ENCODE data around the gene OARD1. TPM values are rescaled to one million over a fixed set of nuclear protein-coding genes. Genes with fewer than 3 reads are reported as not detected.

OARD1 gene
- total RNA-seq, 2 donors from 2014 or later: 31.8 to 41.2 TPM

DNA sequence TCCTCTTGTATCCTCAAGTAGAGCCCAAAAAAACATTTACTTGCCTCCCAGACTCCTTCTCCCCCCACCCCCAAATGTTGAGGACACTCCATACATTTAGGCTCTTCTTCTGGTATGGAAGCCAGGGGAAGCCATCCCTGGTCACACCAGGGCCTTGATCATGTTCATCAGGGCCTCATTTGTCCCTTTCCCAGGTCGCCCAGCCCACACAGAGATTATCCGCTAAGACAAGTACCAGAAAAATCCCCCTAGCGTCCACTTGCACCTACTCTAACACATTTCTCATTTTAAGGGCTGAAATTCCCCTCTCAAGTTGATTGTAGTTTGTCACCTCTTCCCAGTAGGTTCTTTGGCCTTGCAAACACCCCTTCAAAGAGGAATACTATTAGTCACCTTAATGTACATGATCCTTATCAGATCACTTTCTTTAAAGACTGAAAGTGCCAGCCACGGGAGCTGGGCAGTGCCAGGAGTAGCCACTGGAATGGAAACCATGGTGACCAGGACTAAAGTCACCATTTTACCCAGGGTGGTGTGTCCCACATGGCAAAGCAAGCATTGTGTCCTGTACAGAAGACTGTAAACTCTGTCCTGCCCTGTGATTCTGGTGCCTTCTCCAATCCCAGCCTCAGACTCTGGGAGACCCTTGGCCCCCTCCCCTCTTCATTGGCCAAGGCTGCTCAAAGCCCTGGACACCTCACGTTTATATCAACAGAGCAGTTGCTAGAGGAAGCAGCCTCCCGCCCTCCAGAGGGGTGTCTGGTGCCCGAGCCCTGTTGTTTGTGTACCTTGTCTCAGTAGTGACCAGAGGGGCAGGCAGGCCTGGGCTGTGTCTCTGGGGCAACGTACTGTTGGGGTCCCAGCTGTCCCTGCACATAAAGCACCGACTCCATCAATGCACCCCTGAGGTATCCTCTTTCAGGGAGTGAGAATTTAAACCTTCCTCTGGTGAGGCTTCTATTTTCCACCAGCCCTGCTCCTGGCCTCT is 24.1 kb downstream of the OARD1 start:
- Mint-ChIP-seq H3K9me3 (no peaks in the 10 kb centered on the region), H3K27me3 (no peaks in the 10 kb centered on the region), H3K27ac (no peak overlapping the region), H3K36me3 (ENCODE audit: low read depth) (peaks cover 10% of the 10 kb centered on the region), H3K4me3 (no peak overlapping the region), H3K4me1 (peaks cover 13% of the 10 kb centered on the region)
- ATAC-seq (replicated peaks): no peak

DNA sequence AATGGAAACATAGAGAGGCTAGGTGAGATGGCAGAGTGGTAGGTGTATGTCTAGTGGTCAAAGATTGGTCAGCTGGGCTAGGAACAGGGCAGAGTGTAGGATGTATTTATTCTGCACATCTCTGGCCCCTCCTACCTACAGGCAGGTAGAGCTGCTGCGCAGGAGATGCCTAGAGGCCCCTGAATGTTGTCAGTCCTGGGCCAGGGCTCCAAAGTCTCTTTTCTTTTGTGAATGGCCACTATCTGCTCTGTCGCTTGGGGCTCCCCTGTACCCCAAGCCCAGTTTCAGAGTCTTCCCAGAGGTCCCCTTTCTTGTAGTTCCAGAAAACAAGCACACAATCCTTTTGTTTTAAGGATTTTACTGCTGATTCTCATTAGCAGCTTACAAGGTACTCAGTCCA is 24.9 kb downstream of the OARD1 start:
- Mint-ChIP-seq H3K36me3 (ENCODE audit: low read depth) (peaks cover 10% of the 10 kb centered on the region), H3K4me1 (peaks cover 7% of the 10 kb centered on the region), H3K9me3 (no peaks in the 10 kb centered on the region), H3K27ac (no peak overlapping the region), H3K4me3 (no peak overlapping the region), H3K27me3 (no peaks in the 10 kb centered on the region)
- no peak for ATAC-seq (replicated peaks)

- Mint-ChIP-seq H3K27ac (no peak overlapping the region), H3K36me3 (ENCODE audit: low read depth) (no peaks in the 10 kb centered on the region), H3K9me3 (no peaks in the 10 kb centered on the region), H3K4me3 (no peak overlapping the region), H3K4me1 (no peaks in the 10 kb centered on the region), H3K27me3 (no peaks in the 10 kb centered on the region)
- no peak for ATAC-seq (replicated peaks)
Measured at GRCh38 chr6:41046084-41046483, 26.1 kb downstream of the OARD1 start.

DNA sequence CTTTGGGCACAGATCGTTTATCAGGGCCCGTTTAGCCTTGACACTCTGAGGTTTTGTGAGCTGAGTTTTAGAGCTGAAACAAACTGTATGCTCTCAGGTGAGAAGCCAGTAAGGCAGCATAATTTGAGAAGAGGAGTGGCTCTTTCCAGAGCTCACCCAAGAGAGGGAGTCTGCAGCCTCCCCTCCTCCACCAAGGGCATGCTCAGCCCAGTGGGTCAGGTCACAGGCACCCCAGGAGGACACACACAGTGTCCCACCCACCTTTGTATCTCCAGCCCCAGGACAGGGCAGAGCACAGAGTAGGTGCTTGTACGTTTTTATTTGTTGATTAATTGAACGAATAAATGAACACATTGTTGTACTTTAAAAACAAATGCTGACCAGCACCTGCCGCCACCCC is 26.5 kb downstream of the OARD1 start:
- no peaks in the 10 kb centered on the region for H3K4me1 Mint-ChIP-seq
- H3K36me3 Mint-ChIP-seq (ENCODE audit: low read depth): no peaks in the 10 kb centered on the region
- H3K27me3 Mint-ChIP-seq: no peaks in the 10 kb centered on the region
- no peak overlapping the region for H3K27ac Mint-ChIP-seq
- H3K4me3 Mint-ChIP-seq: no peak overlapping the region
- no peak for ATAC-seq (replicated peaks)
- no peaks in the 10 kb centered on the region for H3K9me3 Mint-ChIP-seq

DNA sequence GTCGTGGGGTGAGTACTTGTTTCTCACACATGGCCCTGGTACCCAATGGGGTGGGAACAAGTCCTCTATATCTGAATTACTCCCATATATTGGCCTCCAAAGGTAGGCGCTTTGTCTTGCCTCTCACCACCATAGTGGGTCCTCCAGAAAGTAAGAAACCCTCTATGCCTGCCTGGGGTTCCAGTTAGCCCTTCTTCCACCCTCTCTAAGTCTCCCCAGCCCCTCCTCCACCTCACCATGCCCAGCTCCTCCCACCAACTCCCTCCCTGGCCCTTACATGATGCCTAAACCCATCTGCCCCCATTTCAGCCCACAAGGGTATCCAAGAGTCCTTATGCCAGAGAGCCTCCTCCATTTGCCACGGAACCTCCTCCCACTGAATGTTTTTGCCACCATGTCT is 29.0 kb downstream of the OARD1 start:
- no peaks in the 10 kb centered on the region for H3K4me1 Mint-ChIP-seq
- no peak overlapping the region for H3K27ac Mint-ChIP-seq
- no peak for ATAC-seq (replicated peaks)
- no peak overlapping the region for H3K4me3 Mint-ChIP-seq
- H3K9me3 Mint-ChIP-seq: no peaks in the 10 kb centered on the region
- no peaks in the 10 kb centered on the region for H3K36me3 Mint-ChIP-seq (ENCODE audit: low read depth)
- no peaks in the 10 kb centered on the region for H3K27me3 Mint-ChIP-seq

GRCh38 chr6:41042226-41043055 is 29.7 kb downstream of the OARD1 start, which contains the start of gene TSPO2:
TSS of gene TSPO2 (plus strand) at chr6:41042467. CDS start at chr6:41042986, 519 bp downstream.
- H3K27ac Mint-ChIP-seq: no peak within 1 kb of the TSS
- no peaks in the 10 kb centered on the region for H3K9me3 Mint-ChIP-seq
- no peak for ATAC-seq (replicated peaks)
- H3K36me3 Mint-ChIP-seq (ENCODE audit: low read depth): no peaks in the 10 kb centered on the region
- no peak within 1 kb of the TSS for H3K4me3 Mint-ChIP-seq
- H3K4me1 Mint-ChIP-seq: no peaks in the 10 kb centered on the region
- no peaks in the 10 kb centered on the region for H3K27me3 Mint-ChIP-seq

DNA sequence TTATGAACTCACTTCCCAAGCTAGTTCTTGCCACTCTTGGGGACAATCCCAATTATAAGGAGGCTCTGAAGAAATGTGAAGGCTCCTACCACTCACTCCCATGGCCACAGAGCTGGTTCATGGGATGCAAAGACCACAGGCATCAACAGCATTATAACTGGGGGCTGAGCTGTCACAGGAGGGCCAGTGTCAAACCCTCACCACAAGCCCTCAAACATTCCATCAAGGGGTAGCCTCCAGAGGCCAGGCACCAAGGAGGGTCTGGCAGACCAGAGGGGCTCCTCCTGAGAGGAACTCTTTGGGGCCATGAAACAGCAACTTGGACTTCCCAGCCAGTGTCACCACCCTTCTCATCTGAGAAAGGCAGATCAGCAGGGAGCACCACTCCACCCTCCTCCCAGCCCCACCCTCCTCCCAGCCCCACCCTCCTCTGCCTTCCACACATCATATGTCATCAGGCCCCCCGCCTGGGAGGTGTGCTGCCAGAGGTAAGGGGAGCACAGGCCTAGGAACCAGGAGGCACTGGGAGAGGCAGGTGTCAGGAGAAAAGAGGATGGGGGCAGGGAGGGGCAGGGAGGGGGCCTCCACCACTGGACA is 31.1 kb downstream of the OARD1 start:
- ATAC-seq (replicated peaks): no peak
- Mint-ChIP-seq H3K9me3 (no peaks in the 10 kb centered on the region), H3K27me3 (no peaks in the 10 kb centered on the region), H3K4me1 (no peaks in the 10 kb centered on the region), H3K36me3 (ENCODE audit: low read depth) (no peaks in the 10 kb centered on the region), H3K4me3 (no peak overlapping the region), H3K27ac (peak overlapping the region; percentile 17)

GRCh38 chr6:41040101-41040939 is 31.8 kb downstream of the OARD1 start:
- H3K36me3 Mint-ChIP-seq (ENCODE audit: low read depth): no peaks in the 10 kb centered on the region
- no peaks in the 10 kb centered on the region for H3K27me3 Mint-ChIP-seq
- peak overlapping the region; percentile 17 for H3K27ac Mint-ChIP-seq
- no peak overlapping the region for H3K4me3 Mint-ChIP-seq
- ATAC-seq (replicated peaks): peak; percentile 64
- H3K4me1 Mint-ChIP-seq: no peaks in the 10 kb centered on the region
- no peaks in the 10 kb centered on the region for H3K9me3 Mint-ChIP-seq

- no peak within 1 kb of the TSS for H3K4me3 Mint-ChIP-seq
- H3K36me3 Mint-ChIP-seq (ENCODE audit: low read depth): no peaks in the 10 kb centered on the region
- H3K4me1 Mint-ChIP-seq: no peaks in the 10 kb centered on the region
- ATAC-seq (replicated peaks): peak; percentile 65
- H3K9me3 Mint-ChIP-seq: no peaks in the 10 kb centered on the region
- peak within 1 kb of the TSS; percentile 36 for H3K27ac Mint-ChIP-seq
- H3K27me3 Mint-ChIP-seq: no peaks in the 10 kb centered on the region
Measured at GRCh38 chr6:41039060-41039998, 32.8 kb downstream of the OARD1 start, which contains the start of gene UNC5CL. TSS of gene UNC5CL (minus strand) at chr6:41039221. CDS start at chr6:41035074, 4,147 bp downstream.

DNA sequence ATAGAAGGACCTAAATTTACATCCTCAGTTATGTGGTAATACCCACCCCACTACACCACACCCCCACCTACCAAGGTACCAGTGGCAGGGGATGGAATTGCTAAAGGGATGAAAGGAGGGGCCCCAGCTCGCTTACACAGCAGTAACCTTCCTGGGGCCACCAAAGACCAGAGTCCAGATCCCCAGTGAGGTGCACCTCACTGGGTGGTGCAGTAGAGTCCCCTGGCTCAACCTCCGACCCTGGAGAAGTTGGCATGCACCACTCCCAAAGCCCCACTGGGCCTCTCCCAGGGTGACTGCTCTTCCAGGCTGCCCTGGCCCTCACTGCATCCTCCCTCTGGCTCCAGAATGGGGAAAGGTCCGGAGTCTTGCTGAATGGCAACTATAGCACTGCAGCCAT is 34.0 kb downstream of the OARD1 start:
- H3K27ac Mint-ChIP-seq: peak overlapping the region; percentile 36
- no peak for ATAC-seq (replicated peaks)
- H3K27me3 Mint-ChIP-seq: no peaks in the 10 kb centered on the region
- H3K4me1 Mint-ChIP-seq: no peaks in the 10 kb centered on the region
- H3K9me3 Mint-ChIP-seq: no peaks in the 10 kb centered on the region
- no peak overlapping the region for H3K4me3 Mint-ChIP-seq
- no peaks in the 10 kb centered on the region for H3K36me3 Mint-ChIP-seq (ENCODE audit: low read depth)

GRCh38 chr6:41037107-41037900 is 34.9 kb downstream of the OARD1 start:
- ATAC-seq (replicated peaks): no peak
- Mint-ChIP-seq H3K9me3 (no peaks in the 10 kb centered on the region), H3K36me3 (ENCODE audit: low read depth) (no peaks in the 10 kb centered on the region), H3K4me1 (no peaks in the 10 kb centered on the region), H3K27me3 (no peaks in the 10 kb centered on the region), H3K27ac (no peak overlapping the region), H3K4me3 (no peak overlapping the region)

DNA sequence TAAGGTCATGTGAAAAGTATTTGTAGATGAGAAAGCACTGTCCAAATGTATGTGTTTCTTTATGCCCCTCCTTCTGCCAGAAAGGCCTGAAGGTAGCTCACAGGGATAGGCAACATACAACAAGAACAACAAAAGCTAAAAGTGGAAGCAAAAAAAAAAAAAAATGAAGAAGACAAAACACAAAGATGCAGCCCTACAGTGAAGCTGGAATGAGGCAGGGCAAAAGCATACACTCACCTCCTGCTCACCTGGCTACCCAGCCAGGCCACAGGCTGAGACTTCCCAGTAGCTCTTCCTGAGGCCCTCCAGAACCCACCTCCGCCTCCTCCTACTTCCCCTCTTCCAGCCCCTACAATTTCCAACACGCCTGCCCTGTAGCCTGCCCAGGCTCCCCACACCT is 35.6 kb downstream of the OARD1 start:
- H3K27me3 Mint-ChIP-seq: no peaks in the 10 kb centered on the region
- no peaks in the 10 kb centered on the region for H3K36me3 Mint-ChIP-seq (ENCODE audit: low read depth)
- ATAC-seq (replicated peaks): no peak
- no peak overlapping the region for H3K4me3 Mint-ChIP-seq
- no peaks in the 10 kb centered on the region for H3K4me1 Mint-ChIP-seq
- no peak overlapping the region for H3K27ac Mint-ChIP-seq
- H3K9me3 Mint-ChIP-seq: no peaks in the 10 kb centered on the region
